K562 (cell line): ENCODE data around the gene HSD17B1. TPM values are rescaled to one million over a fixed set of nuclear protein-coding genes. Genes with fewer than 3 reads are reported as not detected.

Experiments
- BHLHE40 ChIP-seq: IDR thresholded peaks from 2 replicates; pipeline ENCODE4 v1.6.1; 2011; ENCODE audit warnings: low read length, improper control_type of control experiment
- MYNN ChIP-seq, 2 experiments: sonication (generic); formaldehyde crosslinking in 1 of 2; IDR thresholded peaks; 2 replicates each; pipeline versions ENCODE4 v1.5.0 to v1.6.1; 2016 to 2020; ENCODE audit warnings: antibody characterized with exemption in 1 of 2, missing genetic modification reagents in 1 of 2
- POLR2A ChIP-seq: fragments of 450-650 bp; conservative IDR thresholded peaks from 2 replicates; pipeline ENCODE4 v1.6.1; 2016
- PTRF ChIP-seq: fragments of 450-650 bp; IDR thresholded peaks from 2 replicates; pipeline ENCODE4 v1.6.1; 2016; ENCODE audit warnings: mild to moderate bottlenecking, missing genetic modification characterization, missing compliant biosample characterization
- SMARCC2 ChIP-seq: fragments of 450-650 bp; IDR thresholded peaks from 2 replicates; pipeline ENCODE4 v1.6.1; 2017; ENCODE audit warnings: antibody characterized with exemption, moderate library complexity, mild to moderate bottlenecking, low read depth
- ZNF146 ChIP-seq: IDR thresholded peaks from one replicate; pipeline ENCODE4 v1.6.1; 2018; ENCODE audit warnings: missing compliant biosample characterization; ENCODE audit not compliant: unreplicated experiment
- ZNF318 ChIP-seq, 2 experiments: fragments of 450-650 bp; IDR thresholded peaks; 2 replicates each; pipeline ENCODE4 v1.6.1; 2016; ENCODE audit warnings: mild to moderate bottlenecking in 2 of 2, borderline replicate concordance in 1 of 2, low read depth in 1 of 2, moderate library complexity in 1 of 2
- ZNF444 ChIP-seq: fragments of 250-450 bp; sonication (Bioruptor Pico); IDR thresholded peaks from 2 replicates; pipeline ENCODE4 v1.4.0; 2020; ENCODE audit warnings: mild to moderate bottlenecking, moderate library complexity
- ZNF668 ChIP-seq: fragments of 250-450 bp; sonication (Bioruptor Pico); IDR thresholded peaks from 2 replicates; pipeline ENCODE4 v1.8.0; 2022; ENCODE audit warnings: mild to moderate bottlenecking, inconsistent platforms
- polyA plus RNA-seq, 8 experiments: library from polyadenylated mRNA; depleted of rRNA in 4 of 8; stranded (reverse) in 5 of 8; unstranded in 3 of 8; fragments of >200 nt; fragmentation: Nextera tagmentation in 2 of 8; fragmentation: Illumina TruSeq in 1 of 8; extraction: Ambion mirVana in 2 of 8; extraction: Trizol in 1 of 8; gene quantifications; 2 replicates each; pipeline versions ENCODE4 v1.2.1 to v1.2.3, GENCODE V29; 2011 to 2014; ENCODE audit warnings: inconsistent platforms in 1 of 8, missing spikeins in 1 of 8
- total RNA-seq, 7 experiments: library from RNA; depleted of rRNA in 6 of 7; stranded (reverse); fragments of >200 nt in 6 of 7; fragmentation: Illumina TruSeq in 2 of 7; extraction: Trizol in 2 of 7; gene quantifications; 2 replicates each; pipeline versions ENCODE4 v1.2.1 to v1.2.3, GENCODE V29; 2011 to 2021; ENCODE audit warnings: low replicate concordance in 1 of 7
- TF ChIP-seq, protein P1 (sequence below): fragments of 250-450 bp; sonication (Bioruptor Pico); IDR thresholded peaks from 2 replicates; pipeline ENCODE4 v1.5.0; 2021

Gene HSD17B1
- total and polyA plus RNA-seq, 9 of the 15 experiments (the other 6 are each of a cell fraction or from before 2014, with no cell fraction given), result 0.55 to 21.1 (median 3.6) TPM

DNA sequence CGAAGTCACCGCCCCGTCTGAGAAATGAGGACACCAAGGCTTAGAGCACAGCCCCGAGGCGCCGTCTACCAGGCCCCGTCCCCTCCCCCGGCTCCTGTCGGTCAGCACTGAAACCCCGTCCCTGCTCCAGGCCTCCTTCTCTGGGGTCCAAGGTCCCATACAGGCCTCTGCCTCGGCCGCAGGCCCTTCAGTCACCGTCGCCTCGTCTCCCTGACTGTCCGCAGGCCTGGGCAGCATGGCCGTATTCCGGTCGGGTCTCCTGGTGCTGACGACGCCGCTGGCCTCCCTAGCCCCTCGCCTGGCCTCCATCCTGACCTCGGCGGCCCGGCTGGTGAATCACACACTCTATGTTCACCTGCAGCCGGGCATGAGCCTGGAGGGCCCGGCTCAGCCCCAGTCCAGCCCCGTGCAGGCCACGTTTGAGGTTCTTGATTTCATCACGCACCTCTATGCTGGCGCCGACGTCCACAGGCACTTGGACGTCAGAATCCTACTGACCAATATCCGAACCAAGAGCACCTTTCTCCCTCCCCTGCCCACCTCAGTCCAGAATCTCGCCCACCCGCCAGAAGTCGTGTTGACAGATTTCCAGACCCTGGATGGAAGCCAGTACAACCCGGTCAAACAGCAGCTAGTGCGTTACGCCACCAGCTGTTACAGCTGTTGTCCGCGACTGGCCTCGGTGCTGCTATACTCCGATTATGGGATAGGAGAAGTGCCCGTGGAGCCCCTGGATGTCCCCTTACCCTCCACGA, 9.8 kb downstream of the HSD17B1 start (continued):
- peak; percentile 17 for TF ChIP-seq ZNF146 (CRISPR knock-in tag)
- no peak for TF ChIP-seq ZNF318 (IDR thresholded peaks at IDR 0.05; ENCODE audit: borderline replicate concordance in 1 of 2, low read depth in 1 of 2)
- TF ChIP-seq BHLHE40, result no peak
- TF ChIP-seq POLR2A, result peak; percentile 41
- TF ChIP-seq ZNF444 (CRISPR knock-in tag), result no peak
- TF ChIP-seq ZNF668 (CRISPR knock-in tag), result no peak
- TF ChIP-seq SMARCC2, result no peak
- TF ChIP-seq, protein P1, sequence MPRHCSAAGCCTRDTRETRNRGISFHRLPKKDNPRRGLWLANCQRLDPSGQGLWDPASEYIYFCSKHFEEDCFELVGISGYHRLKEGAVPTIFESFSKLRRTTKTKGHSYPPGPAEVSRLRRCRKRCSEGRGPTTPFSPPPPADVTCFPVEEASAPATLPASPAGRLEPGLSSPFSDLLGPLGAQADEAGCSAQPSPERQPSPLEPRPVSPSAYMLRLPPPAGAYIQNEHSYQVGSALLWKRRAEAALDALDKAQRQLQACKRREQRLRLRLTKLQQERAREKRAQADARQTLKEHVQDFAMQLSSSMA (CRISPR knock-in tag), result no peak
- no peak for TF ChIP-seq MYNN (IDR thresholded peaks at IDR 0.05)
- TF ChIP-seq MYNN (CRISPR knock-in tag; IDR thresholded peaks at IDR 0.05), result no peak
- TF ChIP-seq PTRF (tag), result no peak
